NCI-H1694 (cell line): ENCODE measurements around the gene RFFL.
"Not testable (repeated sequence)": the region's sequence is repeated elsewhere in the genome, so short reads cannot be mapped to it uniquely, and the experiment has no call there.

Experiments
- DNase-seq: peaks from one replicate; lab custom pipeline; 2025; lab: John Stamatoyannopoulos, UW

The RFFL gene

GRCh38 chr17:35046740-35047283, 16.7 kb downstream of the RFFL start:
- no peak for DNase-seq

GRCh38 chr17:35046245-35046644, 17.3 kb downstream of the RFFL start:
- no peak for DNase-seq

DNA sequence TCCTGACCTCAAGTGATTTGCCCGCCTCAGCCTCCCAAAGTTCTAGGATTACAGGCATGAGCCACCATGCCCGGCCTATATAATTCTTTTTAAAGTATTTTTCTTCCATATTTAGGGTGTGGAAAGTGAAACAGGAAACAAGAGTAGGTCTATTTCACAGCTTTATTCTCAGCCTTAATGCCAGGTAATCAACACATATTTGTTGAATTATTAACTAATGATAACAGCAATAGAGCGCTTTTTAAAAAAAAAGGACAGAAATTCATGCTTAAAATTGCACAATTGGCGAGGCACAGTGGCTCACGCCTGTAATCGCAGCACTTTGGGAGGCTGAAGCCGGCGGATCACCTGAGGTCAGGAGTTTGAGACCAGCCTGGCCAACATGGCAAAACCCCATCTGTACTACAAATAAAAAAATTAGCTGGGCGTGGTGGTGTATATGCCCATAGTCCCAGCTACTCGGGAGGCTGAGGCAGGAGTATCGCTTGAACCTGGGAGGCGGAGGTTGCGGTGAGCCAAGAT, 18.0 kb downstream of the RFFL start:
- DNase-seq = not testable (repeated sequence)

DNA sequence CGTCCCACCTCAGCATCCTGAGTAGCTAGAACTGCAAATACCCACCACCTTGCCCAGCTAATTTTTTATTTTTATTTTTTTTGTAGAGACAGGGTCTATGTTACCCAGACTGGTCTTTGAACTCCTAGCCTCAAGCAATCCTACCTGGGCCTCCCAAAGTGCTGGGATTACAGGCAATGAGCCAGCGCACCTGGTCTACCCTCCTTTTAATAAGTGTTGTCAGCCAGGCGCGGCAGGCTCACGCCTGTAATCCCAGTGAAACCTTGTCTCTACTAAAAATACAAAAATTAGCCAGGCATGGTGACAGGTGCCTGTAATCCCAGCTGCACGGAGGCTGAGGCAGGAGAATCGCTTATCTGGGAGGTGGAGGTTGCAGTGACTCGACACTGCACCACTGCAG, 19.3 kb downstream of the RFFL start:
- DNase-seq = no peak

- no peak for DNase-seq
Observed at GRCh38 chr17:35041390-35041789, 22.1 kb downstream of the RFFL start.

GRCh38 chr17:35038453-35038852, 25.1 kb downstream of the RFFL start:
- DNase-seq = no peak

- no peak for DNase-seq
Observed at GRCh38 chr17:35030780-35031179, 32.7 kb downstream of the RFFL start.

DNA sequence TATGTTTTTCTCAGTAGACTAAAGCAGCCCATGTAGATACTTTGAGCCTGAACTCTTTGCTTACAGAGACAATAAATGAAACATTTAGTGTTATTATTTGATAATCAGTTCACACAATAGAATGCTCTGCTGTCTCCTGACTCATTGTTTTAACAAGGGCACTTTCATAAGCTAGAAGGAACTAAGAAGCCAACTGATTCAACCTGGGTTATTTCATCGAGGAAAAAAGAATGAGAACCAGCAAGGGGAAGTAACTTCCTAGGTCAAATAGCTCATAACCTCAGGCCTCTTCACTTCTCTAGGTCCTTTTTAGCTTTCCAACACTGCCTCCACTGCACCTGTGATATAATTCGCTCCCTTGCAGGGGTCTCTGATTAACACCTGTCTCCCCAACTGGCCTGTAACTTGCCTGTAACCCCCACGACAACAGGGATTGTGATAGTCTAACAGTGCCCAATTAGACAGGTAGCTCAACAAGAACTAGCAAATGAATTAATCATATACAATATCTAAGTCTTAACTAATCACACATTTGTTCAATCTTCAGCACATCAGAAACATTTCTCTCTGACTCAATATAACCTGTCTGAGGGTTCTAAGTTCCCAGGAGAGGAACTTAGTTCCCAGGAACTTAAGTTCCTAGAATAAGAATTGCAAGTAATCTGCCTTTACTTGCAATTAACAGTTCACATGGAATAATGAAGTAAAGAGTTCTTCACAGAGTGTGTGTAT, 34.8 kb downstream of the RFFL start:
- no peak for DNase-seq

DNA sequence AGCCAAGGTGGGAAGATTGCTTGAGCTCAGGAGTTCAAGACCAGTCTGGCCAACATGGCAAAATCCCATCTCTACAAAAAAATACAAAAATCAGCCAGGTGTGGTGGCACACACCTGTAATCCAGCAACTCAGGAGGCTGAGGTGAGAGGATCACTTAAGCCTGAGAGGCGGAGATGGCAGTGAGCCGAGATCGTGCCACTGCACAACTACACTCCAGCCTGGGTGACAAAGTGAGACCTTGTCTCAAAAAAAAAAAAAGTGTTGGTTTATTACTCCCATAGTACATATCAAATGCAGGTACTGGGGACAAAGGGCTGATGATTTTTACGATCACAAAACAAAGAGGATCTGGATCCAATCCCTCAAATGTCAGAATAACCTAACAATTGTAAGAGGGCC, 35.4 kb downstream of the RFFL start:
- not testable (repeated sequence) for DNase-seq

- DNase-seq = no peak
Observed at GRCh38 chr17:35025541-35025940, 38.0 kb downstream of the RFFL start.

GRCh38 chr17:35023538-35023937, 40.0 kb downstream of the RFFL start:
- DNase-seq = no peak

- DNase-seq = no peak
Observed at GRCh38 chr17:35022536-35023063, 40.9 kb downstream of the RFFL start.

DNA sequence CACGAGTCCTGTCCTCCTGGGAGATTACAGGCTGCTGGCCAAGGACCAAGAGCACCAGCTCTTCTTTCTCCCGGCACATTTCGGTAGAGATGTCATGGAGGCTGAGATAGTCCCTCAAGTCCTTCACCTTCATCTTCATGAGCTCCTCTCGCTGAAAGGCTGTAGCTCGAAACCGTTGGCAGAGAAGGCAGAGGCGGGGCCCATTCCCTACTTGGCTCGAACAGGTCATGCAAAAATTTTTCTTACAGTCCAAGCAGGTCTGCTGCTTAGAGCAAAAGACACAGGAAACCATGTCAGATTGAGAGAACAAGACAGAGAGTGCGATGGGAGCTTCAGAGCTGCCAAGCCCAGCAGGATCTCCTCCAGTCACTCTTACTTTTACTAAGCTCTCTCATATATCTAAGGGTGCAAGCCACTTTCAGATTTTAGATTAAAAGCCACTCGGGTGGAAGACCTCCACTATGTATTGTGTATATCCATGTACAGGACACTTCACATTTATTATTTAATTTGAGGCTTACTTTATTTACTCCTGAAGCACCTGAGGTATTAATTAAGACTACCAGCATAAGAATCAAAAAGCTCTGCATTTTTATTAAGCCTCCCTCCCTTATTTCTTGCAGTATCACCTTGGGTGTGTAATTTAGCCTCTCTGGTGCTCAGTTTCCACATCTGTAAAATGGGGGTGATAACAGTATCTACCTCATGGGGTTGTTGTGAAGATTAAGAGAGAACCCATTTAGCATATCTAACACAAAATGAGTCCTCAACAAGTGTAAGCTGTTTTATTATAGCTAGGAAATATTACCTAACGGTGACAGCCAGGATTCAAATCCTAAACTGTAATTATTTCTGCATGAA, 41.8 kb downstream of the RFFL start:
- no peak for DNase-seq

DNA sequence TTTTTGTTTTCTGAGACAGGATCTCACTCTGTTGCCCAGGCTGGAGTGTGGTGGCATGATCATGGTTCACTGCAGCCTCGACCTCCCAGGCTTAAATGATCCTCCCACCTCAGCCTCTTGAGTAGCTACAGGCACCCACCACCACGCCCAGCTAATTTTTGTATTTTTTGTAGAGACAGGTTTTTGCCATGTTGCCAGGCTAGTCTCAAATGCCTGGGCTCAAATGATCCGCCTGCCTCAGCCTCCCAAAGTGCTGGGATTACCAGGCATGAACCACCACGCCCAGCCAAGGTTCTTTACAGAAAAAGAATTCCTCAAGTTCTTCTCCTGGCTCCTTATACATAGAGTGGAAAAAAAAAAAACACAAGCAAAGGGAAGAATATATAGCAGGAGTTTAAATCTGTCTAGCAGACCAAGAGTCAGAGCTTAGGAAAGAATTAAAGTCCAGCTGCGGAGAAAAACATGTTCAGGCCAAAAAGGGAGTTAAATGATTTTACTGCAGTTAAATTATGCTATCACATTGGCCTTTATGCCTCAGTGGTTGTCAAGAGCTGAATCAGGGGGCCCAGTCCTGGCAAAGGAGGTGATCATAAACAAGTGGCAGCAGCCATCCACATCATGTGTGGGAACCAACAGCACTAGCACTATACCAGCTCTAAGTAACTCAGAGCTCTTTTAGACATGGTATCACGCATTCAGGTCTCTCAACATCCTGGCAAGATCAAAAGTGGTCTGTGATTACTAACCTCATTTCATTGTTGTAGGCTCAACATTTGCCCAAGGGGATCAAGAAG, 43.9 kb downstream of the RFFL start:
- DNase-seq = no peak

- DNase-seq = no peak
Observed at GRCh38 chr17:35018814-35019213, 44.7 kb downstream of the RFFL start.

GRCh38 chr17:35017021-35017420, 46.5 kb downstream of the RFFL start:
- DNase-seq = no peak

DNA sequence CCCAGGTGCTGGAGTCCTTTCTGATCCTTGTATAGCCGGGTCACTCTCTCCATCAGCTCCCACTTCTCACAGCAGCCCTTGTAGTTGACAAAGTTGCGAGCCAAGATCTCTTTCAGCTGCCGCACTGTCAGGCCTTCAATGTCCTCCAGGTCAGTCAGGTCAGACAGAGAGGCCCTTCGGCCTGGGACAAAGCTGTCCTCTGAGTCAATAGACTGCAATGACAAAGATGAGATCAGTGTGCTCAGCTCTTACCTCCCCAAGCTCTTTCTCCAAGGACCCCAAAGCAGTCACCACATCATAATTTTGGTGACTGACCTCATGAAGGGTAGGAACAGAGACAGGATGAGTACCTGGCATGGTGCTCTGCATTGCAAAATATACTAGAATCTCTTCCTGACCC, 47.1 kb downstream of the RFFL start:
- no peak for DNase-seq

DNA sequence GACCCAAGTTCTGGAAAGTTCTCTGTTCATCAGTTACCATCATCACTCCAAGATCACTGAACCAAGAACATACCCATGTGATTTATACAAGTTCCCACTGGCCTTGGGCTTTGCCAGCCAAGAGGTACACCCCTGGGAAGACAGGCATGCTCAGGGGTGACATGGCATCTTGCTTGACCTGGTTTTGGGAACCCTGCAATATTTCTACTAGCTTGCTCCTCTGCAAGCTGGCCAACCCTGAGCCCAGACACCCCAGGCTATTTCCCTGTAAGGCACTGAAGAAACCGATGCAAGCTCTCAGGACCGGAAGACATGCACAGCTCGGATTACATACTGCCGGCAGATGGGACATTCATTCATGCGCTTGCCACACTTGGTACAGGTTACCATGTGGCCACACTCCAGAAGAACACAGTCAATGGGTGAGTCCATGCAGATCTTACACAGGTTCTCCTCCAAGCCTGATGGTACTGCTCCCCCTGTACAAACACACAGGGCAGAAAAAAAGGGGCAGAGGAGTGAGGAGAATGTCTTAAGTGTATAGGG, 51.8 kb downstream of the RFFL start:
- peak; percentile 37 for DNase-seq

GRCh38 chr17:35010093-35010492, 53.4 kb downstream of the RFFL start:
- no peak for DNase-seq

DNA sequence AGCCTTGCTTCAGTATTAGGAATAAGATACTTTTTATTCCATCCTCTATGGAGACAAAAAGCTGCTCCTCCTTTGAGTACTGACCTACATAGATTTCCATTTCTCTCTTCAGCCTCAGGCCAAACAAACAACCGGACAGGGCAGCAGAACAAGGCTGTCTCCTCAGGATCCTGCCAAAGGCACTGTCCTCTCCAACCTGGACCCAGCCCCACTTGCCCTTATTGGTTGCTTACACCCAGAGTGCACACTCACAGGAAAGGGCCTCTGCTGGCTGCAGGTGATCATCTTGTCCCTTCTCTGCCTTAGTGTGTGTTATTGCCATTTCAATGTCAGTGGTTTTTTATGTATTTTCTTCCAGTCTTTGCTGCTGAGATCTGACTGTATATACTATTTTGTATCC, 56.5 kb downstream of the RFFL start:
- no peak for DNase-seq

DNA sequence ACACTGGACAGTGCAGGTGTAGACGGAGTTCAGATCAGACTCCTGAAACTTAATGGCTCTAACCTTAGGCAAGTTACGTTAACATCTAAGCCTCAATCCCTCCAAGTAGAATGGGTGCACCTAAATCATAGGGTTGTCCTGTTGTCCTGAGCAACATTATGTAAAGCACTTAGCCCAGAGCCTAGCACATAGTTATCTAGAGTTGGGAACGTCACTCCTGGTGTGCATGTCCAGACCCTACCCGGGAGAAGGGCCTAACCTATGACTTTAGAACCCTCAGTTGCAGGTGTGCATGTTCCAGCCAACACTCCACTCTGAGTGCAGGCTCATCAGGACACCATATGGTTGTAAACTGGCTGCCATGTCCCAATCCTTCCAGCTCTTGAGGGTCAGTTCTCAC, 57.2 kb downstream of the RFFL start:
- no peak for DNase-seq

- no peak for DNase-seq
Observed at GRCh38 chr17:35003778-35004177, 59.7 kb downstream of the RFFL start.
